Endothelial cell (in vitro differentiated cells): Measurements from ENCODE around the gene SEMA4G. TPM values are rescaled to one million over a fixed set of nuclear protein-coding genes. Genes with fewer than 3 reads are reported as not detected.

Experiments used
- DNase-seq: peaks from one replicate; pipeline ENCODE4 v3.0.0; 2021; ENCODE audit warnings: low spot score
- H3K27ac Mint-ChIP-seq: one replicate; pipeline ENCODE4 v1.8.0; 2021; ENCODE audit warnings: mixed read lengths, inconsistent platforms; ENCODE audit not compliant: unreplicated experiment
- H3K27me3 Mint-ChIP-seq: one replicate; pipeline ENCODE4 v1.8.0; 2021; ENCODE audit warnings: mild to moderate bottlenecking, moderate library complexity, mixed read lengths, inconsistent platforms; ENCODE audit not compliant: unreplicated experiment
- H3K36me3 Mint-ChIP-seq: one replicate; pipeline ENCODE4 v1.8.0; 2021; ENCODE audit warnings: mild to moderate bottlenecking, low read depth, mixed read lengths, inconsistent platforms; ENCODE audit not compliant: unreplicated experiment
- H3K4me1 Mint-ChIP-seq: one replicate; pipeline ENCODE4 v1.8.0; 2021; ENCODE audit warnings: mild to moderate bottlenecking, mixed read lengths, inconsistent platforms; ENCODE audit not compliant: unreplicated experiment
- H3K4me3 Mint-ChIP-seq: one replicate; pipeline ENCODE4 v1.8.0; 2021; ENCODE audit warnings: mild to moderate bottlenecking, mixed read lengths, inconsistent platforms; ENCODE audit not compliant: unreplicated experiment
- H3K9me3 Mint-ChIP-seq: one replicate; pipeline ENCODE4 v1.8.0; 2021; ENCODE audit warnings: mixed read lengths, inconsistent platforms; ENCODE audit not compliant: unreplicated experiment
- total RNA-seq: library from RNA; stranded (reverse); fragmentation: NEBNext Ultra II Directional; extraction: Animal tissue kit (Norgen Biotek cat#: 25700); gene quantifications from one replicate; pipeline ENCODE4 v1.2.1, GENCODE V29; 2021; ENCODE audit not compliant: unreplicated experiment
- TF ChIP-seq, protein P1 (sequence below): fragments of 200-600 bp; sonication (generic); IDR thresholded peaks from one replicate; pipeline ENCODE4 v1.5.0; 2021; ENCODE audit warnings: antibody characterized with exemption; ENCODE audit not compliant: unreplicated experiment

SEMA4G gene
- total RNA-seq, 1 donor from 2014 or later, result 8.0 TPM

DNA sequence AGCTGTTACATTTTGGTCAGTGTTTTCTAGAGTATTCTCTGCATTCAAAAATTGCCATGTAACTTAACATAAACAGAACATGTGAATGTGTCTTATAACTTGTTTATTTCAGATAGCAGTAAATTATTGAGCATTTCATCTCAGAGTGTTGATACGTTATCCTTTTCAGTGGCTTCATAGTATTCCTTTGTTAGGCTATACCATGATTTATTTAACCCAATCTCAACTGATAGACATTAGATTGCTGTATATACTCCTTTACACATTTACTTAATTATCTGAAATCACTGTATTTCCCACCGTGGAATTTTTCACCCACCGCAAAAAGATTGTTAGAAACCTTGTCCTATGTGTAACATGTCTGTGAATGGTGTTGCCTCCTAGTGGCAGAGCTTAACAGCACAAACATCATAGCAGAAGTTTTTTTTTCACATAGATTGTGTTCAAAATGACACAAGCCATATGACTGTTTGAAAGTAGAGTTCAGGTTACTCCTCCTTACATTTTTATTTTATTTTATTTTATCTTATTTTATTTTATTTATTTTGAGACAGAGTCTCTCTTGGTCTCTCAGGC is 35.1 kb upstream of the SEMA4G start:
- no peak overlapping the region for H3K4me3 Mint-ChIP-seq

DNA sequence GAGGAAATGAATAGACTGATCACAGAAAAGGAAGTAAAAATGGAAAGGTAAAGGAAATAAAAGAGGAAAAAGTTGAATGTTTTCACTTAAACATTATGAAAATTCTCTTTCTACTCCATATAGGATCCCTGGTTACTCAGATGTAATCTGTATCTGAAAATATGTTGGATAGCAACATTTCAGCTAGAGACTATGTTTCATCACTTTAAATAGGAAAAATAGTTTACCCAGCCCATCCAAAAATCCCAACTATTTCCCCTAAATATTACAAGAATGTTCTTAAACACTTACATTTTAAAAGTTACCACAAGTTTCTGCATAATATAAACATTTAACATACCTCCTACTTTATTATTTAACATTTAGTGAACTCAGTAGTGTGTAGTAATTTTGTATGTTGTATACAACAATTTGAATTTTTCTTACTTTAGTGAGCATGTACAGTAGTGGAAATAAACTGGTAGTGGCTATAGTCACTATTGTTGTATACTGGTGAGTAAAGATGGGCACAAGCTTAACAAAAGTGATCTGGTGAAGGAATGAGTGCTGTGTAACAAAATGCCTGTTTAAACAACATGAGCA is 29.4 kb upstream of the SEMA4G start:
- Mint-ChIP-seq H3K27ac (no peak overlapping the region), H3K4me1 (no peaks in the 10 kb centered on the region), H3K36me3 (peaks cover 22% of the 10 kb centered on the region), H3K9me3 (no peaks in the 10 kb centered on the region), H3K27me3 (no peaks in the 10 kb centered on the region), H3K4me3 (no peak overlapping the region)
- DNase-seq, result no peak
- TF ChIP-seq, protein P1, sequence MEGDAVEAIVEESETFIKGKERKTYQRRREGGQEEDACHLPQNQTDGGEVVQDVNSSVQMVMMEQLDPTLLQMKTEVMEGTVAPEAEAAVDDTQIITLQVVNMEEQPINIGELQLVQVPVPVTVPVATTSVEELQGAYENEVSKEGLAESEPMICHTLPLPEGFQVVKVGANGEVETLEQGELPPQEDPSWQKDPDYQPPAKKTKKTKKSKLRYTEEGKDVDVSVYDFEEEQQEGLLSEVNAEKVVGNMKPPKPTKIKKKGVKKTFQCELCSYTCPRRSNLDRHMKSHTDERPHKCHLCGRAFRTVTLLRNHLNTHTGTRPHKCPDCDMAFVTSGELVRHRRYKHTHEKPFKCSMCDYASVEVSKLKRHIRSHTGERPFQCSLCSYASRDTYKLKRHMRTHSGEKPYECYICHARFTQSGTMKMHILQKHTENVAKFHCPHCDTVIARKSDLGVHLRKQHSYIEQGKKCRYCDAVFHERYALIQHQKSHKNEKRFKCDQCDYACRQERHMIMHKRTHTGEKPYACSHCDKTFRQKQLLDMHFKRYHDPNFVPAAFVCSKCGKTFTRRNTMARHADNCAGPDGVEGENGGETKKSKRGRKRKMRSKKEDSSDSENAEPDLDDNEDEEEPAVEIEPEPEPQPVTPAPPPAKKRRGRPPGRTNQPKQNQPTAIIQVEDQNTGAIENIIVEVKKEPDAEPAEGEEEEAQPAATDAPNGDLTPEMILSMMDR, result no peak

More for the DNA sequence above, 35.1 kb upstream of the SEMA4G start:
- no peaks in the 10 kb centered on the region for H3K27me3 Mint-ChIP-seq
- H3K9me3 Mint-ChIP-seq, result no peaks in the 10 kb centered on the region
- DNase-seq, result peak; percentile 8
- TF ChIP-seq, protein P1, result peak; percentile 68
- no peak overlapping the region for H3K27ac Mint-ChIP-seq
- H3K36me3 Mint-ChIP-seq, result peaks cover 12% of the 10 kb centered on the region
- no peaks in the 10 kb centered on the region for H3K4me1 Mint-ChIP-seq

DNA sequence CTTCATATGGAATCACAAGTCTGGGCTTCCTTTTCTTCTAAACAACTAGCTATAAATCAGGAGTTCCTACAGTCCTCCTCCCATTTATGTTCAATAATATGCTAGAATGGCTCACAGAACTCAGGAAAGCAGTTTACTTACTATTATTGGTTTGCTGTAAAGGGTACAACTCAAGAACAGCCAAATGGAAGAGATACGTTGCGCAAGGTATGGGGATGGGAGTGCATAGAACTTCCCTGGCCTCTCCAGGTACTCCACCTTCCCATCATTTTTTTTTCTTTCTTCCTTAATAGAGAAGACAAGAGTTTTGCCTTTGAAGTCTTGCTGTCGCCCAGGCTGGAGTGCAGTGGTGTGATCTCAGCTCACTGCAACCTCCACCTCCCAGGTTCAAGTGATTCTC is 27.1 kb upstream of the SEMA4G start:
- H3K4me3 Mint-ChIP-seq, result no peak overlapping the region
- no peaks in the 10 kb centered on the region for H3K27me3 Mint-ChIP-seq
- no peak for DNase-seq
- H3K27ac Mint-ChIP-seq, result no peak overlapping the region
- peaks cover 22% of the 10 kb centered on the region for H3K36me3 Mint-ChIP-seq
- TF ChIP-seq, protein P1, result no peak
- no peaks in the 10 kb centered on the region for H3K9me3 Mint-ChIP-seq
- no peaks in the 10 kb centered on the region for H3K4me1 Mint-ChIP-seq

DNA sequence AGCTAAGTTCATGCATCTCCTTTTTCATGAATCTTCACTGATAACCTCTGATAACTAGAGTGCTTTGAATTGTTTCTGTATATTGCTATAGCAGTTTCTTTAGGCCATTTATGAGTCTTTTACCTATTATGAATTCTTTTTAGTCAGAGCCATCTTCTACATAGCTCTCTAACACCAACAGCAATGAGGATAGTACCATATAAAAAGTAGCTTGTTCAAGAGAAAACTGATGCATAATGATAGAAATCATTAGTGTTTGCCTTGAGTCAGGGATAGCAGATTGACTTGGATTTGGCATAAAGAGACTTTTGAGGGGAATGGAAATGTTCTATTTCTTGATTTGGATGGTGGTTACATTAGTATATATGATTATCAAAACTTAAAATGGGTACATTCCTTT is 25.8 kb upstream of the SEMA4G start:
- Mint-ChIP-seq H3K36me3 (peaks cover 19% of the 10 kb centered on the region), H3K27me3 (no peaks in the 10 kb centered on the region), H3K9me3 (no peaks in the 10 kb centered on the region), H3K4me3 (no peak overlapping the region), H3K27ac (peak overlapping the region; percentile 17), H3K4me1 (no peaks in the 10 kb centered on the region)
- TF ChIP-seq, protein P1, result no peak
- no peak for DNase-seq

DNA sequence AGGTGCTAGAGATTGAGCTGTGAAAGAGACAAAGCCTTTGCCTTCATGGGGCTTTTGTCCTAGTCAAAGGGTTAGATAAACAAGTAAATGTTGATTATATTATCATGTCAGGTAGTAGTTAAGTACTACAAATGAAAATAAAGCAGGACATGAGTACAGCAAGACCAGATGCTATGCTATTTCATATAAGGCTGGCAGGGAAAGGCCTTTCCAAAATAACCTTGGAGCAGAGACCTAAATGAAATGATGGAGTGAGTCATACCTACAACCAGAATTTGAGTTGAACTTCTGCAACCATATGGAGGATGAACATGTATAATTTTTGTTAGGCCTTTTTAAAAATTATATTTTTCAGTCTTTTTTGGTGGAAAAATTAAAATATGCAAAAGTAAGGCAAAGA is 23.6 kb upstream of the SEMA4G start:
- Mint-ChIP-seq H3K4me1 (no peaks in the 10 kb centered on the region), H3K36me3 (peaks cover 17% of the 10 kb centered on the region), H3K27me3 (no peaks in the 10 kb centered on the region), H3K4me3 (no peak overlapping the region), H3K27ac (no peak overlapping the region), H3K9me3 (no peaks in the 10 kb centered on the region)
- TF ChIP-seq, protein P1, result no peak
- no peak for DNase-seq
